Measurements from ENCODE around the gene PHLPP1. TPM values are rescaled to one million over a fixed set of nuclear protein-coding genes. Genes with fewer than 3 reads are reported as not detected.

Gene PHLPP1
- total and polyA plus RNA-seq, 2 donors (not counting 1 experiment from before 2014, with no cell fraction given), result 3.6 to 5.0 TPM

DNA sequence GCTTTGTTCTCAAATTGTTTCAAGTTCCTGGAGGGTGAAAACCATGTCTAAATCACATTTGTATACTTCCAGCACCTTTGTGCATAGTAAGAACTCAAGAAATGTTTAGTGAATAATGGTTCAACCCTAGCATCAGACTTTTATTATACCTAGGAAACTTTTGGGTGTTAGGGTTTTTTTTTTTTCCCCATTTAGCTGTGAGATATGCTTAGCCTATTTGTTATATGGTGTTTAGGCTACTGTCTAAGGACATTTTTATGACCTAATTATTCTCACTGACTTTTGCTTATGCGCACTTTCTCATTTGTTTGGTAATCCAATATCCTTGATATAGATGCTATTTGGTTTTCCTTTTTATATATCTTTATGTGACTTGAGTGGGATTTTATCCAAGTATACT is 164.7 kb downstream of the PHLPP1 start:
- Histone ChIP-seq H3K27ac (ENCODE audit: insufficient read depth, low read length) (no peak overlapping the region), H3K9ac (ENCODE audit: insufficient read depth, low read length) (no peak overlapping the region), H2AFZ (ENCODE audit: low read length) (no peak overlapping the region), H3K4me1 (ENCODE audit: control insufficient read depth, extremely low read depth, insufficient read depth, low read length) (peaks cover 11% of the 10 kb centered on the region), H3K79me2 (ENCODE audit: control insufficient read depth, insufficient read depth, low read length) (no peaks in the 10 kb centered on the region), H3K9me3 (ENCODE audit: control insufficient read depth, insufficient read depth, low read depth, low read length) (no peaks in the 10 kb centered on the region), H3K36me3 (ENCODE audit: control insufficient read depth, insufficient read depth, low read length) (no peaks in the 10 kb centered on the region), H3K27me3 (ENCODE audit: control insufficient read depth, insufficient read depth, low read length) (no peaks in the 10 kb centered on the region), H4K20me1 (ENCODE audit: control insufficient read depth, extremely low read depth, insufficient read depth, low read length) (no peaks in the 10 kb centered on the region), H3K4me2 (ENCODE audit: extremely low read depth, insufficient read depth, low read length) (no peak overlapping the region), H3K4me3 (replicated peaks in 1 of 4; ENCODE audit: control extremely low read depth in 1 of 4, insufficient read depth in 1 of 4, low read depth in 3 of 4, low read length in 4 of 4) (no peak overlapping the region)
- no peak for TF ChIP-seq EZH2 (IDR thresholded peaks at IDR 0.05; ENCODE audit: low read length, missing control alignments)
- TF ChIP-seq, protein P1, sequence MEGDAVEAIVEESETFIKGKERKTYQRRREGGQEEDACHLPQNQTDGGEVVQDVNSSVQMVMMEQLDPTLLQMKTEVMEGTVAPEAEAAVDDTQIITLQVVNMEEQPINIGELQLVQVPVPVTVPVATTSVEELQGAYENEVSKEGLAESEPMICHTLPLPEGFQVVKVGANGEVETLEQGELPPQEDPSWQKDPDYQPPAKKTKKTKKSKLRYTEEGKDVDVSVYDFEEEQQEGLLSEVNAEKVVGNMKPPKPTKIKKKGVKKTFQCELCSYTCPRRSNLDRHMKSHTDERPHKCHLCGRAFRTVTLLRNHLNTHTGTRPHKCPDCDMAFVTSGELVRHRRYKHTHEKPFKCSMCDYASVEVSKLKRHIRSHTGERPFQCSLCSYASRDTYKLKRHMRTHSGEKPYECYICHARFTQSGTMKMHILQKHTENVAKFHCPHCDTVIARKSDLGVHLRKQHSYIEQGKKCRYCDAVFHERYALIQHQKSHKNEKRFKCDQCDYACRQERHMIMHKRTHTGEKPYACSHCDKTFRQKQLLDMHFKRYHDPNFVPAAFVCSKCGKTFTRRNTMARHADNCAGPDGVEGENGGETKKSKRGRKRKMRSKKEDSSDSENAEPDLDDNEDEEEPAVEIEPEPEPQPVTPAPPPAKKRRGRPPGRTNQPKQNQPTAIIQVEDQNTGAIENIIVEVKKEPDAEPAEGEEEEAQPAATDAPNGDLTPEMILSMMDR (conservative IDR thresholded peaks at IDR 0.05 in 1 of 2, IDR thresholded peaks at IDR 0.05 in 1 of 2; ENCODE audit: low read depth in 1 of 2, low read length in 2 of 2), result no peak
- no peak for DNase-seq (ENCODE audit: low read depth in 2 of 2)

DNA sequence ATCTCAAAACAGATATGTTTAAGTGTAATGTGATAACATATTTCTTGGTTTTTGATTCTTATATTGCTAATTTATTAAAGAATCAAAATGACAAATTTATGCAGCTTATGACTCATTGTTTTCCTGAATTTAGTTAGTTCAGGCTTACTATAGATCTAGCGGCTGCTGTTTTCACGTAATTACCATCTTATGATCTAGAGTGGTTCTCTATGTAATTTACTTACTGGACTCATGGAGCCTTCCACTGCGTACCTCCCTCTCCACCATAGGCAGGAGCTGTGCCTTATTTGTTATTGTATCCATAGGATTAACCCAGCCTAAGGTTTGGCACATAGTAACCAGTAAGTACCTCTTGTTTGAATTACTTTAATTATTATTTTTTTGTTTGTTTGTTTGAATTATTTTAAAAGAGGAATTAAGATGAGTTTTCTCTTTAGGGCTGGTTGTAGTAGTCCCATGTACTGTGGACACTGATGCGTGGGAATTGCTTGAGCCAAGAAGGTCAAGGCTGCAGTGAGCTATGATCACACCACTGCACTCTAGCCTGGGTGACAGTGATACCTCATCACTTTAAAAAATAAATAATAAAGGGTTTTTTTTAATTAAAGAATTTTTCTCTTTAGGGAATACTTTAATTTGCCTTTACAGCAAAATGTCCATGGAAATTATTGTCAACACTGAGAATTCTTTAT is 165.5 kb downstream of the PHLPP1 start:
- Histone ChIP-seq H3K9ac (ENCODE audit: insufficient read depth, low read length) (no peak overlapping the region), H4K20me1 (ENCODE audit: control insufficient read depth, extremely low read depth, insufficient read depth, low read length) (no peaks in the 10 kb centered on the region), H3K36me3 (ENCODE audit: control insufficient read depth, insufficient read depth, low read length) (no peaks in the 10 kb centered on the region), H2AFZ (ENCODE audit: low read length) (no peak overlapping the region), H3K9me3 (ENCODE audit: control insufficient read depth, insufficient read depth, low read depth, low read length) (no peaks in the 10 kb centered on the region), H3K4me3 (replicated peaks in 1 of 4; ENCODE audit: control extremely low read depth in 1 of 4, insufficient read depth in 1 of 4, low read depth in 3 of 4, low read length in 4 of 4) (no peak overlapping the region), H3K79me2 (ENCODE audit: control insufficient read depth, insufficient read depth, low read length) (no peaks in the 10 kb centered on the region), H3K4me1 (ENCODE audit: control insufficient read depth, extremely low read depth, insufficient read depth, low read length) (peaks cover 11% of the 10 kb centered on the region), H3K27ac (ENCODE audit: insufficient read depth, low read length) (no peak overlapping the region), H3K4me2 (ENCODE audit: extremely low read depth, insufficient read depth, low read length) (no peak overlapping the region), H3K27me3 (ENCODE audit: control insufficient read depth, insufficient read depth, low read length) (no peaks in the 10 kb centered on the region)
- no peak for TF ChIP-seq EZH2 (IDR thresholded peaks at IDR 0.05; ENCODE audit: low read length, missing control alignments)
- TF ChIP-seq, protein P1 (conservative IDR thresholded peaks at IDR 0.05 in 1 of 2, IDR thresholded peaks at IDR 0.05 in 1 of 2; ENCODE audit: low read depth in 1 of 2, low read length in 2 of 2), result no peak
- DNase-seq (ENCODE audit: low read depth in 2 of 2), result no peak

DNA sequence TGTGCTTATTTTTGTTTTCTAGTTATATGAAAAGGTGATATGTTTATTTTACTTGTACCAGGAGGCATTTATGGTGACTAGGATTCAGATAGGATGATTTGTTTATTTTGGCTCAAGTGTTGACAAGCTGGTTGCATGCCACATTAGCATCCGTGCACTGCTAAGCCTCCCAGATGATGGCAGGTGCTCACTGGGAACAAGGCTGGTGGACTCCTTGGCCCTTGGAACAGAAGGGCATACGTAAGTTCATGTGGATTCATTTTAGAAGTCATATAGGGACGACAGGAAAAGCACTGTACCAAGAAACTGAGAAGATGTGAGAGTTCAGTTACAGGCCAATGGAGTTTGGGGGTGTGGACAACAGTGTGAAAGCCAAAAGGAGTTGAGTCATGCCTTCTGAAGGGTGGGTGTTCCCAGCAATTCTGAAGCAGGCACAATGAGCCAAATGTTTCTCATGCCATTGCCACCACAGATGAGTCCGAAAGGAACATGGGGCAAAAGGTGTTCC is 166.2 kb downstream of the PHLPP1 start:
- Histone ChIP-seq H3K27ac (ENCODE audit: insufficient read depth, low read length) (no peak overlapping the region), H3K9me3 (ENCODE audit: control insufficient read depth, insufficient read depth, low read depth, low read length) (no peaks in the 10 kb centered on the region), H3K4me3 (replicated peaks in 1 of 4; ENCODE audit: control extremely low read depth in 1 of 4, insufficient read depth in 1 of 4, low read depth in 3 of 4, low read length in 4 of 4) (peak overlapping the region in 1 of 4 experiments; percentile 33), H3K79me2 (ENCODE audit: control insufficient read depth, insufficient read depth, low read length) (no peaks in the 10 kb centered on the region), H3K36me3 (ENCODE audit: control insufficient read depth, insufficient read depth, low read length) (no peaks in the 10 kb centered on the region), H2AFZ (ENCODE audit: low read length) (peak overlapping the region; percentile 47), H4K20me1 (ENCODE audit: control insufficient read depth, extremely low read depth, insufficient read depth, low read length) (no peaks in the 10 kb centered on the region), H3K4me1 (ENCODE audit: control insufficient read depth, extremely low read depth, insufficient read depth, low read length) (peaks cover 11% of the 10 kb centered on the region), H3K4me2 (ENCODE audit: extremely low read depth, insufficient read depth, low read length) (peak overlapping the region; percentile 85), H3K27me3 (ENCODE audit: control insufficient read depth, insufficient read depth, low read length) (no peaks in the 10 kb centered on the region), H3K9ac (ENCODE audit: insufficient read depth, low read length) (no peak overlapping the region)
- TF ChIP-seq, protein P1 (conservative IDR thresholded peaks at IDR 0.05 in 1 of 2, IDR thresholded peaks at IDR 0.05 in 1 of 2; ENCODE audit: low read depth in 1 of 2, low read length in 2 of 2), result no peak
- no peak for TF ChIP-seq EZH2 (IDR thresholded peaks at IDR 0.05; ENCODE audit: low read length, missing control alignments)
- peak; percentile 96 to 99 for DNase-seq (ENCODE audit: low read depth in 2 of 2)
